ENCODE results near the gene USP4.
"Not testable (repeated sequence)": the region's sequence is repeated elsewhere in the genome, so short reads cannot be mapped to it uniquely, and the experiment has no call there.

USP4 gene

DNA sequence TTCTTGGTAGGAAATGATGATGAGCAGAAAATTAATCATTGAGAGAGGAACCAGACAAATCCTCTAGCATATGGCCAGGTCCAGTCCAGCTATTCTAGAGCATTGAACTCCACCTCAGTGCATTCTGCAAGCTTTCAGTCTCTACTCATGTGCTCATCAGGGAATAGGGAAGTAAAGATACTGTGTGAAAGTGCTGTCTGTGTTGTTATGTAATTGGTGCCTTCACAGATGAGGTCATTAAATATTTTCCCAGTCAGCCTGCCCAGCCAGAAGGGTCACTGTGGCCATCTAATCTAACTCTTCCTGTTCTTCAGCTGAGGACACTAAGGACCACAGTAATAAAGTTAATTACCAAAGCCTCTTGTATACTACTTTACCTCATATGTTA is 91.0 kb downstream of the USP4 start:
- DNase-seq (ENCODE audit: low read depth in 2 of 2) = no peak

DNA sequence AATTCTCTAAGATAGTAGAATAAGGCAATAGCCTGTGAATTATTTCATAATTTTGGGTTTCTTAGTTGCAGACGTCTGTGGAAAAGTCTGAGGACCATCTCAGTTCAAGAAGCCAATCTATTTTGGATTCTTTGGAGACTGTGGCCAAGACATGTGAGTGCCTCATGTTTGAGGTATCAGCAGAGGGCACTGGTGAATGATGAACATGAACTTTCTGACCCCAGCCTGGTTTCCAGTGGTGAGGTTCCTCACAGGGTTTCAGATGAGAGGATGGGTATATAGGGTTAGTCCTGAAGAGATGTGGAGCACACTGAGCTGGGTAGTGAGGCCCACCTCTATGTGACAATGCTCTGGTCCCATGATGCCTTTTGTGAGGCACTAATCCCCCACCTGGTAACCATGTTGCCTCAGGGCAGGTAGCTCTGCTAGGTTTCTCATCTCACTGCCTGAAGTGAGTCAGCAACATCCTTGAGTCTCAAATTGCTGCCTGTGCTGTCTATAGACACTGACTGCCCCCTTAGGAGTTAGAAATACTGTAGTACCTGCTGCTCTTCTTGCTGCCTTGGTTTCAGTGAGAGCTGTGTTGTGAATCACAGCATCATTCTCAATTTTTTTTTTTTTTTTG is 95.2 kb downstream of the USP4 start:
- DNase-seq (ENCODE audit: low read depth in 2 of 2) = no peak

DNA sequence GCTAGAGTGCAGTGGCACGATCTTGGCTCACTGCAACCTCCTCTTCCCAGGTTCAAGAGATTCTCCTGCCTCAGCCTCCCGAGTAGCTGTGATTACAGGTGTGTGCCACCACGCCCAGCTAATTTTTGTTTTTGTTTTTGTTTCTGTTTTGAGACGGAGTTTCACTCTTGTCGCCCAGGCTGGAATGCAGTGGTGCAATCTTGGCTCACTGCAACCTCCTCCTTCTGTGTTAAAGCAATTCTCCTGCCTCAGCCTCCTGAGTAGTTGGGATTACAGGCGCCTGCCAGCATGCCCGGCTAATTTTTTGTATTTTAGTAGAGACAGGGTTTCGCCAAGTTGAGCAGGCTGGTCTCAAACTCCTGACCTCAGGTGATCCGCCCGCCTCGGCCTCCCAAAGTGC is 99.8 kb downstream of the USP4 start:
- DNase-seq (ENCODE audit: low read depth in 2 of 2) = not testable (repeated sequence)

DNA sequence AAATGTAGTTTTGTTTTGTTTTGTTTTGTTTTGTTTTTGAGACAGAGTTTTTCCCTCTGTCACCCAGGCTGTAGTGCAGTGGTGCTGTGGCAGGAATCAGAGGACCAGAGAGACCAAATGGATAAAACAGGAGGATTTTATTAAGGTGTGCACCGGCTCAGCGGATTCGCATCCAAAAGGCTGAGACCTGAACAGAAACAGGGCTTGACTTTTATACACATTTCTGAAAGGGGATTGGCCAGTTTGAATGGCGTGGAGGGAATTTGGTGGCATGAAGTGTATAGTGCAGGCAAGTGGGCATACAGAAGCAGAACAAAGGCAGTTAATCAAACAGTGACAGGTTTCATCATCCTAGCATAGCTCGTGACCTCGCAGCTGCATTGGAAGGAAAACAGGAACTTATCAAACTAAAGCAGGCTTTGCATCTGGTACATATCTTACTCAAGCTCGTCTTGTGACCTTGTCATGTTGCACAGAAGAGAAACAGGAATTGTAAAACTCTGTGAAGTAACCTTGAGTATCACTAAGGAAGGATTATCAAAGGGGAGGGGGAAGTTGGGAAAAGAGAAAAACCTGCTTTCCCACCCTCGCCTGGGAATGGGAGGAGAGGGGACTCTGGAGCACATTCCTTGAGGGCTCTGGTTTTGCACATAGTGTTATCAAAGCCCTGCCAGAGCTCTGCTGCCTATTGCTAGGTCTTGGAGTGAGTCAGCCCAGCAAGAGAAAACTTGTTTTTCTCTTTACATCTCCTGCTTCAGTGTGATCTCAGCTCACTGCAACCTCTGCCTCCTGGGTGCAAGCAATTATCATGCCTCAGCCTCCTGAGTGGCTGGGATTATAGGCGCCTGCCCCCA is 101.4 kb downstream of the USP4 start:
- no peak for DNase-seq (ENCODE audit: low read depth in 2 of 2)

DNA sequence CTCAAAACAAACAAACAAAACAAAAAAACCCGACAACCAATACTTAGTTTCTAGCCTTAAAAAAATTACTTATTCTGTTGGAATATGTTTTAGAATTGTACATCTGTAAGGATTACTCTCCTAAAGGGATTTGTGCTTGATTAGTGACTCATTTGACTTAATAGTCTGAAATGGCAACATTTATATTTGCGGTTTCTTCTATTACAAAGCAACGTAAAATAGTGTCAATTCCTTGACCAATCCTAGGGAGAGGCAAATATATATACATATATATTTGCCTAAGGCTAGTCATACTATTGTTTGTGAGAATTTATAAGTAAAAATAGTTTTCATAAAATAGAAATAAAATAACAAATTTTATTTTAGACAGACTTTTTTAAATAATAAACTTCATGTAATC is 102.5 kb downstream of the USP4 start:
- DNase-seq (ENCODE audit: low read depth in 2 of 2) = no peak

DNA sequence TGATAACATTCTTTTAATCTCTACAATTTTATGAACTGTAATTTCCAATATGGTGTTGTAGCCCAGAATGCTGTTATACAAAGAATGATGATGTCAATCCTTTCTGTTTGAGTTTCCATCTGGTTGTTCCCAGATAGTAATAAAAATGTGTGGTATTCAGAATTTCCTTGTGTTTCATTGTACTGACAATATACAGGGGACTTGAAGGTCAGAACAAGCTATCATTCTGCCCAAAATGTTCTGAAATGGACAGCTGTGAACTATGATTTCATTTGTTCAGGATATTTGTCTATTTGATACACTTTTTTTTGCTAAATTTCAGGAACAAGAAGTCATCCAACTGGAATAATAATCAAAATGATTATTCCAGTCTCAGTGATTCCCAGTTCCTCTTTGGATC is 103.6 kb downstream of the USP4 start:
- no peak for DNase-seq (ENCODE audit: low read depth in 2 of 2)

DNA sequence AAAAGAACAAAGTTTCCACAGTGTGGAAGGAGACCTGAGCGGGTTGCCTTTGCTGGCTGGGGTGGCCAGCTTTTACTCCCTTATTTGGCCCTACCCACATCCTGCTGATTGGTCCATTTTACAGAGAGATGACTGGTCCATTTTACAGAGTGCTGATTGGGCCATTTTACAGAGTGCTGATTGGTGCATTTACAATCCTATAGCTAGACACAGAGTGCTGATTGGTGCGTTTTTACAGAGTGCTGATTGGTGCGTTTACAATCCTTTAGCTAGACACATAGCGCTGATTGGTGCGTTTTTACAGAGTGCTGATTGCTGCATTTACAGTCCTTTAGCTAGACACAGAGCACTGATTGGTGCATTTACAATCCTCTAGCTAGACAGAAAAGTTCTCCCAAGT is 111.0 kb downstream of the USP4 start:
- DNase-seq (ENCODE audit: low read depth in 2 of 2) = not testable (repeated sequence)
